Measurements from ENCODE around the gene FAU.

Gene FAU

DNA sequence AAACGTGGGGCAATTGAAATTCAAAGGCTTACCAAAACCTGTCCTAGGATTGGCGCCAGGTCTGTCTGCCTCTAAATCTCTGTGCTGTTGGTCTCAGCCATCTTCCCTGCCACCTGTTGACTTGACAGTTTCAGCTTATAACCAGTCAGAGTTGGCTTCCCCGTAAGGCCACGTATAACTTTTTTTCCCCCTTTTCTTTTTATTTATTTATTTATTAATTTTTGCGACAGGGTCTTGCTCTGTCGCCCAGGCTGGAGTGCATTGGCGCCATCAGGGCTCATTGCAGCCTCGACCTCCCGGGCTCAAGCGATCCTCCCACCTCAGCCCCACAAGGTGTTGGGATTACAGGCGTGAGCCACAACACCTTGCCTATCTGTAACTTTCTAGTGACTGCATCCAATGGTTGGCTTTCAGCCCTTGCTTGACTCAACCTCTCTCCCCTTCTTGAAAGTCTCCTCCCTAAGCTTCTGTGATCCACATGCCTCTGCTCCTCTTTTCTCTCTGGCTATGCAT lies 13.8 kb upstream of the FAU start:
- DNase-seq: no peak

- DNase-seq: peak; percentile 97
These were observed 13.2 kb upstream of the FAU start for GRCh38 chr11:65134952-65135632.

- DNase-seq: peak; percentile 61
These were observed 12.5 kb upstream of the FAU start, which contains the start of gene SYVN1 for GRCh38 chr11:65134240-65134951. Gene SYVN1 (minus strand): TSS chr11:65134519. CDS start chr11:65133601, 918 bp downstream.

- no peak for DNase-seq
These were observed 11.8 kb upstream of the FAU start for GRCh38 chr11:65133724-65134123.

GRCh38 chr11:65132988-65133700 lies 11.2 kb upstream of the FAU start:
- no peak for DNase-seq

GRCh38 chr11:65132238-65132987 lies 10.5 kb upstream of the FAU start:
- DNase-seq: no peak

- DNase-seq: no peak
These were observed 9.9 kb upstream of the FAU start for GRCh38 chr11:65131895-65132237.

DNA sequence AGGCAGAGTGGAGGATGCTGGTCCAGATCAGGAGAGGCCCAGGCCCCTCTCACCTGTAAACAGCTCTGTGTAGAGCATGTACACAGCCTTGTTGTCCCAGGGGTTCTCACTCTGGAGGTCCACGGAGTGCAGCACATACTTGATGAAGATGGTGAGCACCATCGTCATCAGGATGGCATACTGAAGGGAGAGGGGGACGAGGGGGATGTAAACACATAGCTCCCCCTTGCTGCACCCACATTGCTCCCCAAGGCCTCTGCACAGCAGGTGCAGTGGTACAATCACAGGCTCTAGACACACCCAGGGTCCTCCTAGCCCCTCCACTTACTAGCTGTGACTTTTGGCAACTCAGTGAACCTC lies 9.5 kb upstream of the FAU start:
- no peak for DNase-seq

DNA sequence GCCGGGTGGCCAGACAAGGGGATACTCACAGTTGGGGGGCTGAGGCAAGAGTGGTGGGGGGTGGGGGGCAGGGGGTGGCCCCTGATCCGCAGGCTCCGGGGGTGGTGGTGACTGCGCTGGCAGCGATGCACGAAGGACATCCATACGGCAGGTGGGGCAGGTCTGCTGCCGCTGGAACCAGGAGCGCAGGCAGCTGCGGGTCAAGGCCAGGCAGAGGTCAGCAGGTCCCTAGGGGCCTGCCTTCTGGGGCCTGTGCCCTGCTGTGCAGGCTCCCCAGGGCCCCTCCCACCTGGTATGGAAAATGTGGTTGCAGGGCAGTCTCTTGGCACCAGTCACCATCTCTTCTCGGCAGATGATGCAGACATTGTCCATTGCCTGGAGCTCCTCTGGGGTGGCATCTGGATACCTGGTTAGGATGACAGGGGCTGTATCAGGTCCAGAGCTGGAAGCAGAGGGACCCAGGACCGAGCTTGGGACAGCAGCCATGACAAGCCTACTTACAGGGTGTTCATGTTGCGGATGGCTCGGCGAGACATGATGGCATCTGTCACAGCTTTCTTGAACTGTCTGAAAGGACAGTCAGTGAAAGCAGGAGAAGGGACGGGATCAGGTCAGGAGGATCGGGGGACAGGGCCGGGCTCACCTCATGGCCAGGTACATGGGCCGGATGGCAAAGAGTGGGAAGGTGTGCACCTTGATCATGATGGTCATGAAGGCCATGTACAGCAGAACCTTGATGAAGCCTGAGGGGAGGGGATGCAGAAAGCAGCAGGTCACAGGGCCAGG lies 8.9 kb upstream of the FAU start:
- no peak for DNase-seq

GRCh38 chr11:65129649-65130441 lies 7.9 kb upstream of the FAU start:
- DNase-seq: no peak

- DNase-seq: no peak
These were observed 6.5 kb upstream of the FAU start for GRCh38 chr11:65128182-65129145.

- DNase-seq: no peak
These were observed 5.7 kb upstream of the FAU start for GRCh38 chr11:65127473-65128181.

DNA sequence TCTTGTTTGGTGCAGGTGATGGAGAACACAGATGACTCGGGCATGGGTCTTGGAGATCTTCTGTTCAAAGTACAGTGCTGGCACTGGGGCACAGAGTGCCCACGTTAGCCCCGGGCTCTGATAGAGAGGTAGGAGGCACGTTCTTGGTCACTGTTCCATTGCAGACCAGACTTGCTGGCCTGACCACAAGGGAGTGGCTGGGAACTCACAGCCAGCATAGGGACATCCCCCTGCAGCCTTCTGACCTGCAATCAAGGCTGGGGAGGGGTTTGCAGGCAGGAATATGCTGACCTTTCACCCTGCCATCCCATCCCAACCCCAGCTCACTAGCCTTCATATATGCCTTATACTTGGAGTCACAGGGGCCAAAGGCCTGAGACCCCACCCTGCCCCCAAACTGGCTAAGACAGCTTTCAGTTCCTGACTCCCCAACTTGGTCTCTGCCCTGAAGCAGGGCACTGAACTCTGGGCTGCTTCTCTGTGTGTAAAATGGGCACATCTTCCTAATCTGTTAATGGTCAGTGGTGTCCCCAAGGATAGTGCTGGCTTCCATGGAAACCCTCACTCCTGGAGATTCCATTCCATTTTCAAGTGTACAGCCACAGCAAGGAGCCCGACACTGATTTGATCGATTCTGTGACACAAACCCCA lies 4.8 kb upstream of the FAU start:
- DNase-seq: no peak

GRCh38 chr11:65125197-65126056 lies 3.5 kb upstream of the FAU start:
- no peak for DNase-seq

DNA sequence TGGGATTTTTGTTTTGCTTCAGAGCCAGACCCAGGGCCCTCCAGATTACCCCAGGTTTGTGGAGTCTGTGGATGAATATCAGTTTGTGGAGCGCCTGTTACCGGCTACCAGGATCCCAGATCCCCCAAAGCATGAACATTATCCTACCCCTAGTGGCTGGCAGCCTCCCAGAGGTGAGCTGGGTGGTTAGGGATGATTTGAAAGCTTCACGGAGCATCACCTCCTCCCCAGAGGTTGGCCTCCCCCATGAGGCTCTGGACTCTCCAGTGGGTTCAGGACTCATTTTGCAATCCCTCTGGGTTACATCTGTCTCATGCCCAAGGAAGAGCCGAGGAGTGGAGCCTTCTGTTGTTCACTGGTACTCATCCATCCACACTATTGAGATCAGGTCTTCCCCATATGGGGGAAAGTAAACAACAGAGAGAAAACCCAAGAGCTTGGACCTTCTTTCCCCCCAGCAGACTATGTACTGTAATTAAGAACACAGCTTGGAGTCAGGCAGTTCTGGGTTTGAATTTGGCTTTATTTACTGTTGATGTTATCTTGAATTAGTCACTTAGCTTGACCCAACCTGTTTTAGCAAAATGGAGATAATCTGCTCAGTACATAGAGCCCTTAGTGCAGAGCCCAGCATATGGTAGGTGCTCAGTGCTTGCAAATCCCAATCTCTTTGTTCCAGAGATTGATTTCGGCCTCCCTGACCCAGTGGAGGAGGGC lies 2.7 kb upstream of the FAU start:
- no peak for DNase-seq

GRCh38 chr11:65121447-65121864 lies 478 bp downstream of the FAU start:
- no peak for DNase-seq

DNA sequence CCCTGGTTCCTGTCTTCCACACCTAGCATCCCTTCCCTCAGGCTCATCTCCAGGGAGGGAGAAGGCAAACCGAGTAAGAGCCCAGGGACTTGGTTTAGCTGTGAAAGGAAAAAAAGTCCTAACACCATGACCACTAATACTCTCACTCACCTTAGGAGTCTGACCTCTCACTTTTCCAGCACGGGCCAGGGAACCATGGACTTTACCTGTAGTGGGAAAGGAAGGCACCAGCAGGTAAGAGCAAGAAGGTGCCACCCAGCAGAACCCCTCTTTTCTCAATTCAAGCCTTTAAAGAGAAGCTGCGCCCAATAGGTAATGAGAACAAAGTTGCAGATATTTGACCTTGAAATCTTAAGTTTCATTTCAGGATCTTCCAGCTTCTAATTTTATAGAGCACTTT lies 1.1 kb downstream of the FAU start:
- no peak for DNase-seq
